ENCODE results near the gene KRT222.

The KRT222 gene

DNA sequence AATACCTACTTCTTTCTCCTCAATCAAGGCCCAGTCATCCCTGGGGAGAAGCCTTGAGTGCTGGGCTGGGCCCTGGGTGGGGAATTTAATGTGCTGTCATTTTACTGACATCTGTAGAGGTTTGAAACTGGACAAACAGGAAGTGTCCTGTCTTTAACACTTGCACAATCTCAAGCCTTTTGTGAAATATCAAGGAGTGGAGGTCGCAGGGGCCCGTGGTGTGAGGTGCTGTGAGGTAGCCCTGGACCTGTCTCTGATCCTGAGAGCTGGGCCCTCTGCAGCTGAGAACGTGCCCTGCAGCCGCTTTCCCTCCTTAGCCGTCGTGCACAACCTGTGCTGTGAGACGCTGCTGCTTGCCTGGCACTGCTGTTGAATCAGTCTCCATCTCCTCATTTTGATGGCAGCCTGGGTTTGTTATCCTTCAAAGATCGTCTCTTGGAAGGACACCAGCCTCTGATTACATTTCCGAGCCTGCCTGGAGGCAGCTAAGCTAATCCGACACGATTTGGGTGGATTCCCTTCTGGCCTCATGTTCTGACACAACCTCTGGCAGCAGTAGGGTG is 47.2 kb downstream of the KRT222 start:
- TF ChIP-seq, protein P1, sequence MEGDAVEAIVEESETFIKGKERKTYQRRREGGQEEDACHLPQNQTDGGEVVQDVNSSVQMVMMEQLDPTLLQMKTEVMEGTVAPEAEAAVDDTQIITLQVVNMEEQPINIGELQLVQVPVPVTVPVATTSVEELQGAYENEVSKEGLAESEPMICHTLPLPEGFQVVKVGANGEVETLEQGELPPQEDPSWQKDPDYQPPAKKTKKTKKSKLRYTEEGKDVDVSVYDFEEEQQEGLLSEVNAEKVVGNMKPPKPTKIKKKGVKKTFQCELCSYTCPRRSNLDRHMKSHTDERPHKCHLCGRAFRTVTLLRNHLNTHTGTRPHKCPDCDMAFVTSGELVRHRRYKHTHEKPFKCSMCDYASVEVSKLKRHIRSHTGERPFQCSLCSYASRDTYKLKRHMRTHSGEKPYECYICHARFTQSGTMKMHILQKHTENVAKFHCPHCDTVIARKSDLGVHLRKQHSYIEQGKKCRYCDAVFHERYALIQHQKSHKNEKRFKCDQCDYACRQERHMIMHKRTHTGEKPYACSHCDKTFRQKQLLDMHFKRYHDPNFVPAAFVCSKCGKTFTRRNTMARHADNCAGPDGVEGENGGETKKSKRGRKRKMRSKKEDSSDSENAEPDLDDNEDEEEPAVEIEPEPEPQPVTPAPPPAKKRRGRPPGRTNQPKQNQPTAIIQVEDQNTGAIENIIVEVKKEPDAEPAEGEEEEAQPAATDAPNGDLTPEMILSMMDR (IDR thresholded peaks at IDR 0.05; ENCODE audit: insufficient read depth, low read depth, low read length, missing control alignments), result peak; percentile 31
- no peak overlapping the region for H3K4me3 ChIP-seq (ENCODE audit: low read length)
- peak; percentile 73 for DNase-seq (ENCODE audit: low read depth)

DNA sequence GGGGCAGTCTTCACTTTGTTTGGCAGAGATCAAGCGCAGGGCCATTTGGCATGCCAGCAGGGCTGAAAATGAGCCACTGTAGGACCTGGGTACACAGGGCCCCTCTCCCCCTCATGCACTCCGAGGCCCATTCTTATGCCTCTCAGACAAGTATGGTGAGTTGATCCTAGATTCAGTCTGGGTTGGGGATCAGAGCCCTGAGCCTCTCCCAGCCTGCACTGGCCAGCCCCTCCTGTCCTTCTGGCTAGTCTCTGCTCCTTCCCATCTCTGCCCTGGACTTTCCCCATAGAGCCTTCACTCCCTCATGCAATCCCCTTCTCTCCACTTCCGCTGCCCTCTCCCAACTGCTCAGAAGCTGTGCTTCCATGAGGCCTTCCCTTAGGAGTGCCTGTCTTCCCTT is 48.4 kb downstream of the KRT222 start:
- H3K4me3 ChIP-seq (ENCODE audit: low read length), result no peak overlapping the region
- no peak for DNase-seq (ENCODE audit: low read depth)
- TF ChIP-seq, protein P1 (IDR thresholded peaks at IDR 0.05; ENCODE audit: insufficient read depth, low read depth, low read length, missing control alignments), result no peak

DNA sequence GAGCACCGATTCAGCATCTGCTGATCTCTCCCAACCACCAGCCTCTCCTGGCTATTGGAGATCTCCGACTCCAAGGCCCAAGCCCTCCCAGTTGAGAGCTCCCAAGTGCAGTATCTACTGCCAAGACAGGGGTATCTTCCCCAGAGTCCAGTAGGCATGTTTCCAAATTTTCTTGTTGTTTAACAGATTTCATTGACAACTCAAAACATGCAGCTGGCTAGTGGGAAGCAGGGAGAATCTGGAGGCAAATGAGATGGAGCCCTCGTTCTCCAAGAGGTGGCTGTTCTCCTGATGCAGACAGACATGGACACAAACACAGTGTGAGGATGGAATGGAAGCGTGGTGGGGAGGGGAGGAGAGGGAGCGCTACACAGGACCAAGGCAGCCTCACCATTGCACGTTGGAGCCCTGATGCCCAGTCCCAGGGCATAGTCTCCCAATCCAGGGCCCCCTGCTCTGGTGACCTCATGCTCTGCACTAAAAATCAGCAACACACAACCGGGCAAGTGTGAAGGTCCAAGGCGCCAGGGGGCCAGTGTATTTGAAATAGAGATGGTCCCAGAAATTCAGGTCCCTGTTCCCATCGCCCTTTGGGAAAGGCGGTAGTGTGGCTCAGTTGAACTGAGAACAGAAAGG is 49.0 kb downstream of the KRT222 start:
- TF ChIP-seq, protein P1 (IDR thresholded peaks at IDR 0.05; ENCODE audit: insufficient read depth, low read depth, low read length, missing control alignments), result no peak
- no peak for DNase-seq (ENCODE audit: low read depth)
- H3K4me3 ChIP-seq (ENCODE audit: low read length), result no peak overlapping the region

DNA sequence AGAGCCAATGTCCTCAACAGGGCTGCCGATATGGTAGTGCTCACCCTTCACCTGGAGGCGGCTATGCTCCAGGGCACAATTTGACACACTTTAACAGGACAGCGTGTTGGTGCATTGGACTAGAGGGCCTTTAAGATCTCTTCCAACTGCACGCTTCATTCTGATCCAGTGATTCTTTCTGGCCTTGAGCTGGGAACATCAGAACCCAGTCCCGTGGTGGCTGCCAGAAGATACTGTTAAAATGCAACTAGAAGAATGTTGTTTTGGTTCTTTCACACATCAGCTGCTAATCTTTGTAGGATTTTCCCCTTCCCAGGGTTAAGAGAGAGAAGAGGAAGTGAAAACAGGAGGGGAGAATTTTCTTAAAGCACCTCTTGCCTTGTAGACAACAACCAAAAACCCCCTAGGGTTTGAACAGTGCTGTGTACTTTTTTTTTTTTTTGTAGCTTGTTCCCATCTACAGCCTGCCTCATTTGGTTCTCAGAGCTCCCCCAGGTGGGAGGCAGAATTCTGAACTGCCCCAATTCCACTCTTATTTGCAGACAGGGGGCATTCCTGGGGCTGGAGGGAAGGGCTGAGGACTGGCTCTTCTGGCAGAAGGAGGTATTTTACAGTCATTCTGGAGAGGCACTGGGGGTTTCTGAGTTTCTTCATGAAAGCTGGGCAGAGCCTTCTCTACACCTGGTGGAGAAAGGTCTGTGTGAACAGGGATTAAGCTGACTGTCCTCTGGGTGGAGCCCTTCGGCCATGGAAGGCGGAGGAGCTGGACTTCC is 49.7 kb downstream of the KRT222 start:
- DNase-seq (ENCODE audit: low read depth), result peak; percentile 55
- TF ChIP-seq, protein P1 (IDR thresholded peaks at IDR 0.05; ENCODE audit: insufficient read depth, low read depth, low read length, missing control alignments), result peak; percentile 43
- no peak overlapping the region for H3K4me3 ChIP-seq (ENCODE audit: low read length)

DNA sequence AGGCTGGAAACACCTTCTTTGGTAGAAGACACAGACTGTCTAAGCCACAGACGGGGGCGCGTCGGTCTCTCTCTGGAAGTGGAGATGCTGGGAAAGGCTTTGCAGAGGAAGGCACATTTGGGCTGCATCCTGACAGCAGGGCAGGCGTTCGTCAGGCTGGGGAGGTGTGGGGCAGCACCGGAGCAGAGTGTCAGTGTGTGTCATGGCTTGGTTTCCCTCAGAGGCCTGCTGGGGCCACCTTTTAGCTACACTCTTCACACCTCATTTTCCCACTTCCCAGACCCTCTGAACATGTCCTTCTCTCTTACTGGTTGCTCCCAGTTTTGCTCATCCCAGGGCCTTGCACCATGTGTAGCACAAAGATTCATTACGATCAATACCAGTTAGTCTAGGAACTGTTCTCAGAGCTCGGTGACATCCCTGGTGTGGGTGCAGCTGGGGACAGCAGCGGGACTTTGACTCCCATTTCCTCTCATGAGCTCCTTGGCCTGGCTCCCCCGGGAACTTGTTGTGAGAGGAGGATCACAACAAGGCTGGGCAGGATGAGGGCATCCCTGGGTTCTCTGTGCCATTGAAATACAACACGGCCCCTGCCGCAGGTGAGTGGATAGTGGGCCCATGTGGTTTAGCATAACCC is 50.4 kb downstream of the KRT222 start:
- no peak overlapping the region for H3K4me3 ChIP-seq (ENCODE audit: low read length)
- TF ChIP-seq, protein P1 (IDR thresholded peaks at IDR 0.05; ENCODE audit: insufficient read depth, low read depth, low read length, missing control alignments), result no peak
- DNase-seq (ENCODE audit: low read depth), result no peak

DNA sequence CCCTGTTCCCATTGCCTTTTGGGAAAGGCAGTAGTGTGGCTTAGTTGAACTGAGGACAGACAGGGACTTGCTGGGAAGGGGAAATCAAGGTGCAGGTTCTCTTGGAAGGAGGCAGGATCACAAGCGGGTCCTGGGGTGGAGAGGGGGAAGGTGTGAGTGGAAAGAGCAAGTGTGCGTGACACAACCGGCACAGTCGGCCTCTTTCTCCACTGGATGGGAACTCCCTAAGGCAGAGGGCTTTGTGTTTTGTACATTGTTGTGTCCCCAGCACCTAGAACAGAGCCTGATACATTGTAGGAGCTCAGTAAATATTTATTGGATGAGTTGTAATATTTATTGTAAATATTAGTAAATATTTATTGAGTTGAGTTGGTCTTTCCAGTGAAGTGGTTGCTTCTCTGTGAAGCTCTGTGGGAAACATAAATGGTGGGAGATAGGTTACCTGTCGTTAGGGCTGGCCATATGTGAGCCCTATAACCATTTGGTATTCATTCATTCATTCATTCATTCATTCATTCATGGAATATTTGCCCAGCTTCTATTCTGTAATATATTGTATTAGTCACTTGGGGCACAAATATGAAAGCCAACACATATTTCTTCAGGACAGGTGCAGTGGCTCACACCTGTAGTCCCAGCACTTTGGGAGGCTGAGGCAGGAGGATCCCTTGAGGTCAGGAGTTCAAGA is 51.4 kb downstream of the KRT222 start:
- DNase-seq (ENCODE audit: low read depth), result no peak
- no peak overlapping the region for H3K4me3 ChIP-seq (ENCODE audit: low read length)
- TF ChIP-seq, protein P1 (IDR thresholded peaks at IDR 0.05; ENCODE audit: insufficient read depth, low read depth, low read length, missing control alignments), result no peak
